ELR (cell line): ENCODE data around the gene DUSP7.

Experiments
- DNase-seq: peaks from one replicate; pipeline ENCODE4 v3.0.0-alpha.2; 2015; ENCODE audit warnings: low read depth

Gene DUSP7

GRCh38 chr3:52006017-52006819, 50.2 kb downstream of the DUSP7 start:
- no peak for DNase-seq

GRCh38 chr3:52005571-52005986, 50.8 kb downstream of the DUSP7 start:
- peak; percentile 48 for DNase-seq

GRCh38 chr3:52004906-52005395, 51.4 kb downstream of the DUSP7 start:
- no peak for DNase-seq

GRCh38 chr3:52004163-52004787, 52.1 kb downstream of the DUSP7 start:
- peak; percentile 50 for DNase-seq

GRCh38 chr3:52002748-52003147, 53.6 kb downstream of the DUSP7 start:
- no peak for DNase-seq

- DNase-seq, result peak; percentile 76
Observed at GRCh38 chr3:52001443-52001974, 54.9 kb downstream of the DUSP7 start.

GRCh38 chr3:51999846-52000245, 56.5 kb downstream of the DUSP7 start:
- no peak for DNase-seq
